NCI-H1105 treated with DMSO at 0.1 percent for 48 hours (cell line): ENCODE results near the gene ITPR1.

Source experiments
- DNase-seq: peaks from one replicate; lab custom pipeline; 2025; lab: John Stamatoyannopoulos, UW

The ITPR1 gene

DNA sequence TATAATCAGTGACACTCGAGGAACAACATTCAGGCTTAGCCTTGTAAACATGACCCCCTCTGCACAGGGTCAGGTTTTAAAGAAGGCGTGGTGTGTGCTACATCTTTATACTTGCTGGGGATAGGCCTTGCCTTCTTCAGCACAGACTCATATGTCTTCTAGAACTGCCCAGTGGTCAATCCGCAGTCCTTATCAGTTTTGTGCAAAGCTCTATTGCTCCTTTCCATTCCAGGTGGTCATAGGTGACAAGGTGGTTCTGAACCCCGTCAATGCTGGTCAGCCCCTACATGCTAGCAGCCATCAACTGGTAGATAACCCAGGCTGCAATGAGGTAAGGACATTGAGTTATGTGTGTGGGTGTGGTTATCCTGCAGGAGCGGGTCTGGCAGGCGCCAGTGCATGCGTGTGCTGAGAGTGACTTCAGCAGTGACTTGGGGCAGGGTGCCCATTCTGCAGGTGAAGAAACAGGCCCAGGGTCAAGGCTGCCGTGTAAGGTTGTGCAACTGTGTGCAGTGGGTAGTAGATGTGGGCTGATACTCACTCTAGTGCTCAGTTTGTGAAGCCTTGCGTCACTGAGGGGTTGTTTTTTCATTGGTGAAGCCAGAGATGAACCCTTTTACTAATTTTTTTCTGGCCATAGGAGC is 150.9 kb downstream of the ITPR1 start:
- DNase-seq = no peak

DNA sequence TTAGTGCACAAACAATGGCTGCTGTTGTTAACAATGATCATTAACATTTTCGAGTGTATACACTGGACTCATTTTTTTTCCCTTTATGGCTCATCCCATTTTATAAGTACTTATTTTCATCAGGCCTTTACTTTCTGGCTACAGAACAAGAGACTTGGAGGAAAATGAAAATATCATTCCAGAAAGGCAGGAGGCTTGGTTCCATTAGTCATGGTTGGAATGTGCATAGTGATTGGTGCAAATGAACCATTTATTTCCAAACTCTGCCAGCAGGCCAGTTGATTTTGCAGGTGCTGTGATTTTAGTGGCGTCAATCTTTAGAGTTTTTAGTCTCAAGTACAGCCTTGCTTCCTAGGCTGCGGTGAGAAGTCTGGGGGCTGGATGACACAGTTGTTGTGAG is 151.8 kb downstream of the ITPR1 start:
- no peak for DNase-seq

DNA sequence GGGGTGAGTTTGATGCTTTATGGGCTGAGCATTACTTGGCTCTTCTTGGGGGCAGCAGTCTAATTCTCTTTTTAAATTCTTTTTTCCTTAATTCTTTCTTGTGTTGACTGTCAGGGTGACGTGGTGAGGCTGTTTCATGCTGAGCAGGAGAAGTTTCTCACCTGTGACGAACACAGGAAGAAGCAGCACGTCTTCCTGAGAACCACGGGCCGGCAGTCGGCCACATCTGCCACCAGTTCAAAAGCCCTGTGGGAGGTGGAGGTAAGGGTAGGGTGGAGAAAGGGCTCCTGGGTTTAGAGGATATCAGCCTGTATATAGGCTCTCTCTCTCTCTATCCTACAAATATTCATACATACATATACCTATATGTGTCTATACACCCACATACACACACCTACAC is 152.3 kb downstream of the ITPR1 start:
- DNase-seq = no peak

DNA sequence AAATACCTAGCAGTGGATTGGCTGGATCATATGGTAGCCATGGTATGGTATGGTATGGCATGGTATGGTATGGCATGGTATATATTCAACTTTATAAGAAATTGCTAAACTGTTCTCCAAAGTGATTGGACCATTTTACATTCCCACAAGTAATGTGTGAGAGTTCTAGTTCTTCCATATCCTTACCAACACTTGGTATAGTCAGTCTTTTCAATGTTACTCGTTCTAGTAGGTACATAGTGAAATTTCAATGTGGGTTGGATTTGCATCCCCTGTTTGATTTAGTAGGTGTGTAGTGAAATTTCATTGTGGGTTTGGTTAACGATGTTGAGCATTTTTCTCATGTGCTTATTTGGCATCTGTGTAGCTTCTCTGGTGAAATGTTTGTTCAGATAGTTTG is 154.3 kb downstream of the ITPR1 start:
- no peak for DNase-seq

DNA sequence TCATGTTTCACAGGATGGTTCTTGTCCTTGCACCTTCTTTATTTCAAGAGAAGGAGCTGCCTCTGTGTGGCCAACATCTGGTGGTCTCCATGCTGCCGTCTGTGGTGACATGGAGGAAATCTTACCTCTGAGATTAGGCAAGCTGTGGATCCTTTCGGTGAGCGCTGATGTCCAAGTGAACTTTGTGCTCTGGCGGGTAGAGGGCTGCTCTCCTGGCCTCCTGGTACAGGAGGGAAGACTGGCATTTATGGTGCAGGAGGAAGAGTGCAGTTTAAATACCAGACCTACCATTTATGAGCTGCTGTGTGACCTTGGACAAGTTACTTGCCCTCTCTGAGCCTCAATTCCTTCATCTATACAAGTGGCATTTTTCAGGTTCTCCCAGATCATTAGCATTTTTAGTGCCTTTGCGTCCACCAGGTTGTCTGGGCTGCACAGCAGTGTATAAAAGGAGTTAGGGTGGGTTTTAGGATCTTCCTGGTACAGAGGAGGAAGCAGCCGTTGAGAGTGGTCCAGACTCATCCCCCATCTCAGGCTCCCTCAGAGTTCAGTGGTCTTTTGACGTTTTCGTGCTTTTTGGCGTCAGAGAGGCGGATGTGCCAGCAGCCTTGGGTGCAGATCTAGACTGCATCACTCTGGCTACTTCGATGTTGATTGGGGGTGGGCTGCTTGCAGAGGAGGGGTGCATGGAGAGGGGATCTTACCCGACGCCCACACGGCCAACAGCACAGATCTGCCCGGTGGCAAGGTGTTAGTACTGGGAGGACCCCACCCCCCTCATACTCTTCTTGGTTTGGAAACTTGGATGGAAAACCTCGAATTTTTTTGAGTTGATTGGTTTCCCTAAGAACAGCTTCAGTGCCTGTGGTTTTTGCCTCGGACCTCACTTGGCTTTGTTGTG is 162.2 kb downstream of the ITPR1 start:
- no peak for DNase-seq

DNA sequence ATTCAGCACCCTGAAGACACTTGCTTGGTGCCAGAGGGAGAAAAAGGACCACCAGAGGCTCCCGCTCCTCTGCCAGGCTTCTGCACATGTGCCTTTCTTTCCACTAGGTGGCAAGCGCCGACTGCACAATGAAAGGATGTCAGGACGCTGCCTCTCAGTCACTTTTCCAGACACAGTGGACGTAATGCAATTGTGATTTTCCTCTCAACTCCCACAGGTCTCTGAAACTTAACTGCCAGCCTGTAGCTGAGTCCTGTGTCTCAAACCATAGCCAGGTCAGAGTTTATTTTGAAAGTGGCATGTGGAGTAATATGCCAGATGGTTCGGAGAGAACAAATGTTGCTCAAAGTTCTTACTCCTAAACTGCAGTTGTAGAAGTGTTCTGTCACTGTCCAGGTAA is 162.9 kb downstream of the ITPR1 start:
- DNase-seq = peak; percentile 55

DNA sequence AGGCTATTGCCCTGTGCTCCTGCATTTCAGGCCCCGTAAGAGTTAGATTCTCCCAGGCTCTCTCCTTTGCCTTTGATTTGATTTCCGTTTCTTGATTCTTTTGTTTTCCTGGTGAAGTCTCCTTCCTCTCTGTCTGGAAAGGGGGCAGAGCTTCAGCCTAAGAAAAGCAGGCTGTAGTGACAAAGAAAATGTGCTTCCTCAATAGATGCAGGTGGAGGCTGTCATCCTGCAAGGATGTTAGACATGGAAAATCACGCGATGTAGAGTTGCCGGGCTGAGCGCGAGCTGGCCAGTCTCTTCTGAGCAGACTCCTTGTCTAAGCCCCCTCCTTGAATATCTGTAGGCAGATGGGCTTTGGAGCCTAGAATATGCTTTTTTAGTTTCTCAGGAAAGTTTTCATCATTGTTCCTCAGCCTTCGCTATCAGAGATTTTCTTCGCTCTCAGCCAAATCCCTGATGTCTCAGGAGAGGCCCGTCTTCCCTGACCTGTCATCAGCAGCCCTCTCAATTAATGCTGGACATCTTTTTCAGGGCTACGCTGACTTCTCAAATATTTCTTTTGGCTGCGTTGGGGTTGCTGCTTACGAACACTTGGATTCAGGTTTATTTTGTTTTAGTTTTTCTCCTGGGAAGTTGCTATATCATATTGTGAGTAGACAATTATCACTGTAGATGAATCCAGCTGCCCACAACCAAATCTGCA is 163.6 kb downstream of the ITPR1 start:
- DNase-seq = no peak

DNA sequence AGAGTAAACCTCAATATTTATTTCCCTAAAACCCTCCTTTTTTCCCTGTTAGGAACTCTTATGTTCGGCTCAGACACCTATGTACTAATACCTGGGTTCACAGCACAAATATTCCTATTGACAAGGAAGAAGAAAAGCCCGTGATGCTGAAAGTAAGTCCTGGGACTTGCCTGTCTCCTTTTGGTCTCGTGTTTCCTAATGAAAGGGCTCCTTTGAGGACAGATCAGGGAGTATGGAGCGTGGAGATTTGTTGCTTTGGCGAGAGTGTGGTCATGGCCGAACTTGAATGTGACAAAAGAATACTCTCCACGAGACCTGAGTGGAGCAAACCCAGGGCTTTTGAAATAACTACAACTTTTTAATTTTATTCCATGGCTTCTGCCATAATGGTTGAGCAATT is 167.8 kb downstream of the ITPR1 start:
- DNase-seq = no peak

DNA sequence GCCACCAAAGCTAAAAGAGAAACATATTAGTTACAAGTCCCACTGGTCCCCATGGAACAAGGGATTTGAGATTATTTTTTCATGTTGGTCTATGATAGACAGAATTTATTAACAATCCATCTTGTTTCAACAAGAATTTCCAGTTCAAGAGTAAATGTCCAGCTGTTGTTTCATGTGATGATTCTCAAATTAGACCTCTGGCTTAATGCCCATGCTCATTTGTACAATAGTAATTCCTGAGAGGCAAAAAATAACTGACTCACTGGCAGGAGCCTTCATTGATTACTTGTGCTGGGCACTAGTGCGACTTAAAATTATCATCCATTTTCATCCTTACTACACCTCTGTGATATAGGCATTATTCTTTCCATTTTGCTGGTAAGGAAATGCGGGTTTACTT is 171.3 kb downstream of the ITPR1 start:
- DNase-seq = peak; percentile 18

DNA sequence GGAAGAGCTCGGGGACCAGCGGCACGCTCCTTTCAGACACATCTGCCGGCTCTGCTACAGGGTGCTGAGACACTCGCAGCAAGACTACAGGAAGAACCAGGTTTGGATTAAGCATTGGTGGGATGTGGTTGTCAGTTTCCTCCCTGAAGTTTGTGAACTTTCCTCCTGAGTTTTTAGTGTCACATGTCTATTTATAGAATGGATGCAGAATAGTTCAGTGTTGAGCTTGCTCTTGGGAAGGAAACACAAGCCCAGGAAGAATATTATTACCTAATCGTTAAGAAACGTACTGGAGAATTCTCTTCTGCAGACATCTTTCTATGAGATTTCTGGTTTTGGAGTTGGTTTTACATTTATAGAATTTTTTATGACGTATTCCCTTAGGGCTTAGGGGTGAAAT is 172.0 kb downstream of the ITPR1 start:
- DNase-seq = no peak

DNA sequence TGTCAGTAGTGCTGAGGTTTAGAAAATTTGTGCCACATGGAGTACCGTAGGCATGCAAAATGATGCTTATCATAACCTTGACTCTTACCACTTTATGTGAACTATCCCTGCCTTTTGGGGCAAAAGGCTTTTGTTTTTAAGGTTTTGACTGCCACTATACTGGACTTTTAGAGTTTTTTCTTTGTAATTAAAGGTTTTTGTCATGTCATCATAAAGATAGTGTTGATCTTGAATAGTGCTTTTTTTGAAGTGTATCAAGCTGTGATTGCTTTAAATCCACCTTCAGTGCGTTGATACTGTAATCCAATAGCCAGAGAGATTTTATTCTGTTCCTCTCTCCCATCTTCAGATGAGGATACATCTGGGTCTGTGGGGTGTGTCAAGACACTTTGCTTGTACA is 172.9 kb downstream of the ITPR1 start:
- no peak for DNase-seq

DNA sequence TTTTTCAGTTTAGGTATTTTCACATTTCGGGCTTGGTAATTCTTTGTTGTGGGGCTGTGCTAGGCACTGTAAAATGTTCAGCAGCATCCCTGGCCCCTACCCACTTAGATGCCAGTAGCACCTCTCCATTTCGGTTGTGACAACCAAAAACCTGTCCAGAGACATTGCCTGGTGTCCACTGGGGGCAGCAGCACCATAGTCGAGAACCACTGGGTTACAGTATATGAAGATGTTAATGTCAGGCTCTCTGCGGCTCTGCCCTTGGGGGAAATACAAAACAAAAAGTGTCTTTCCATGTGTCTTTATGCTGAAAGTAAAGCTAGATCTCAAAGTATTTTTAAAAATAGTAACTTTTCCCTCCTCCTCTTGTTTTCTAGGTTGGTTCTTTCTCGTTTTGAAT is 177.2 kb downstream of the ITPR1 start:
- DNase-seq = no peak

DNA sequence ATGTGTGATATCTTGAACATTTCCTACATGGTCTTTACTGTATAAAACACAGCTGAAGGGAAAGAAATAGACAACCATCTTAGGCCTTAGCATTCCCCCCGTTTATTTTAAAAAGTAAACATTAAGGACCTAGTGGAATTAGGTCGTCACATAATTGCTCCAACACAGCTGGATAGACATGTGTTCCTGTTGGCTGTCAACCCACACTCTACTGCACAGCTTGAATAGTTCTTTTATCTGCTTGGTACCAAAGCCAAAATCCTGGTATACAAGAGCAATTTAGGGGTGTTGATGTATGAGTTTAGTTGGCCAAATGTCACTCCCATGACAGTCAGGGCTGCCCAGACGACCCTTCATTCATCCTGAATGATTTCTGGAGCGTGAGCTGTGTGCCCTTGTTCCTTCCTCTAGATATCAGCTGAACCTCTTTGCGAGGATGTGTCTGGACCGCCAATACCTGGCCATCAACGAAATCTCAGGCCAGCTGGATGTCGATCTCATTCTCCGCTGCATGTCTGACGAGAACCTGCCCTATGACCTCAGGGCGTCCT is 179.7 kb downstream of the ITPR1 start:
- DNase-seq = no peak

DNA sequence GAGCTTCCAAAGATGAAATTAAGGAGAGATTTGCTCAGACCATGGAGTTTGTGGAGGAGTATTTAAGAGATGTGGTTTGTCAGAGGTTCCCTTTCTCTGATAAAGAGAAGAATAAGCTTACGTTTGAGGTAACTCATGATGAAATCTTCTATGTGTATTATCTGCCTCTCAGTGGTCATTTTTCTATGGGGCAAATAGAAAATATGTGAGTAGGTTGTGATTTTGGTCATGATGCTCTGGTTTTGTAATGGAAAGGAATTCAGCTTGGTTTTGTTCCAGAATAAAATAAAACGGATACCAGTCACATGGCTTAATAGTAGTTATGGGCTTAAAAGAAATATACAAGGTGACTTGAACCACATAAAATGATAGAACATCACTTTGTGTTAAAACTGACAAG is 181.1 kb downstream of the ITPR1 start:
- no peak for DNase-seq

DNA sequence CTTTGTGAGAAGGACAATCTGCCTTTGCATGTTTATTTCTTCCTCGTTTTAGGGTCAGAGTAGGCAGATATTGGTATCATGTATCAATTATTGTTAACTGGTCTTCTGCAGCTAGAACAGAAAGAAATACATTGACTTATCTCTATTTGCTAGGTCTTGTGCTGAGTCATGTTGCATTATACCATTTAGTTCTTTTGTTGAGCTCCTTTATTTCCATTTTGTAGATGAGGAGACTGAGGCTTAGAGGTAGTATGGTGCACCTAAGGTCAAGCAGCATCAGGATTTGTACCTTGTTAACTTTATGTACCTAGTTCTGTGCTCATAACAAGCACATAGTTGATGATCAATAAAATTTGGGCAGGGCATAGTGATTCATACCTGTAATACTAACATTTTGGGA is 182.6 kb downstream of the ITPR1 start:
- DNase-seq = no peak

DNA sequence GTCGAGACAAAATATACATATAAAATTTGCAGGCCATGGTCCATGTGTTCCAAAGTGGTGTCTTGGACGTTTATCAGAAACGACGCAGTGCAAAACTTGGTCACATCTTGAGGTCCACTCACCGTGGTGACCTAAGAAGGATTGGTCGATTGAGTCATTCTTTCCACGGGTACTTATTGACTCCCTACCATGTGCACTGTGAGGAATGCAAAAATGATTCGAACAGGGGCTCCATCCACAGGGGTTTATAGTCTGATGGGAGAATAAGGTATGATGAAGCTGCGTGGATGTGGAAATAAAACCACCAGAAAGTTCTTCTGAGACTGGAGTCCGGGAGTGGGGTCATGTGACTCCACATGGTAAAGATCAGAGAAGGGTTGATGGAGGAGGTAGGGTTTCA is 185.2 kb downstream of the ITPR1 start:
- no peak for DNase-seq

DNA sequence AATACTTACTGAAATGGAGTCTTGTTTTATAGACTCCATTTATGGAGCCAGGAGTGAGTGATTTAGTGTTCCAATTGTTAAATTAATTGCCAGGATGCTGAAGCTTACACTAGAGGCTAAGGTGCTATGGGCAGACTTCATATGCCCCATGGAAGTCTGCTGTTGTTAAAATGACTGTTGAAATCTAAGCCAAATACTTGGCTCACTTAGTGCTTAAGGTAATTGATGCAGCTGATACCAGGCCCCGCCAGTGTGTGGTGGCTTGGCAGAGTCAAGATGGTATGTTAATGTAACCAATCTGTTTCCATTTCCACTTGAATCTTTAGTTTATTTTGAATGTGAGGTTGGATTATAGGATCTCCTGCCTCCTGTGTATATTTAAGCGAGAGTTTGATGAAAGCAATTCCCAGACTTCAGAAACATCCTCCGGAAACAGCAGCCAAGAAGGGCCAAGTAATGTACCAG is 187.1 kb downstream of the ITPR1 start:
- DNase-seq = peak; percentile 59

DNA sequence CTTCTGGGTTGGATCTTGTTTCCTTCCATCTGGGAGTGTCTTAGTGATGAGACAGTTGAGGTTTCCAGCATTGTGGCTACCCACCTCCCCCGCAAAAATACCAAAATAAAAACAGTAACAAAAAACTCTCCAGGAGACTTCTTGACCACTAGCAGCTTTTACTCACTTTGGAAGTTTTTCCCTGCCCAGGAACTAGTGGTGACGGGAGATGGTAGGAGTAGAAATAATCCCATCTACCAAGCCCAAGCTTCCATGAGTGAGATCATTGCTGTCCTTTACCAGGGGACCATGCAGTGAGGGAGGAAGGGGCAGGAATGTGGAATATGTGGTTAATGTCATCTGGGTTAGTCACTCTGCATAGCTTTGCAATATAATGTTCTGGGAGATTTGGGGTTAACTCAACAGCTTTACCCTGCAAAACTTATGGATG is 187.7 kb downstream of the ITPR1 start:
- DNase-seq = no peak

DNA sequence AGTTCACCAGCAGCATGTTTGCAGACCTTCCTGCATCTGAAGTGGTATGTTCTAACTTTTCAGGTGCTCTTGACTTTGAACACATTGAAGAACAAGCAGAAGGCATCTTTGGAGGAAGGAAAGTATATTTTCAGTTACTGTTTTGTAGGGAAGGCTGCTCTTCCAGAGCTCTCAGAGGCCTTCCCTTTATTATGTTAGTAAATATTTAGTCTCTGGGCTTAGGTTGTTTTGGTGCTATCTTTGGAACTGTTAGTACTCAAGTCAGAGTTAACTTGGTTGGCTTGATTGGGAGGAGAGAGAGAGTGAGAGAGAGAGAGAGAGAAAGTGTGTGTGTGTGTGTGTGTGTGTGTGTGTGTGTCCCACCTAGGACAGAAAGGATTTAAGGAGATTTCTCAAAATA is 188.2 kb downstream of the ITPR1 start:
- DNase-seq = no peak

DNA sequence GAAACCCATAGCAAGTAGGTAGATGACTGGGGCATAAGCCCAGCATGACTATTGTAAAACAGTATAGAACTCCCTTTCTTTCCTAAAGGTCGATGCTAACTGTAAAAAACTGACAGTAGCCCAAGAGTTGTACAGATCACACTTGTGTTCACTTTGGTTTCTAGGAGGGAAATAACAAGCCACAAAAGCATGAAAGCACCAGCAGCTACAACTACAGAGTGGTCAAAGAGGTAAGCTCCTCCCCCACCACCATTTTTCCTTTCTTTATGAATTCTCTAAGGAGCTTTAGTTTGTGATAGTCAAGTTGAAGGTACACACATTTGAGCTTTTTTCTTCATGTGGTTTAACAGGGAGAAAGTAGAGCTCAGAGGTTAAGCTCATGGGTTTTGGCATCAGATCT is 191.0 kb downstream of the ITPR1 start:
- DNase-seq = no peak

DNA sequence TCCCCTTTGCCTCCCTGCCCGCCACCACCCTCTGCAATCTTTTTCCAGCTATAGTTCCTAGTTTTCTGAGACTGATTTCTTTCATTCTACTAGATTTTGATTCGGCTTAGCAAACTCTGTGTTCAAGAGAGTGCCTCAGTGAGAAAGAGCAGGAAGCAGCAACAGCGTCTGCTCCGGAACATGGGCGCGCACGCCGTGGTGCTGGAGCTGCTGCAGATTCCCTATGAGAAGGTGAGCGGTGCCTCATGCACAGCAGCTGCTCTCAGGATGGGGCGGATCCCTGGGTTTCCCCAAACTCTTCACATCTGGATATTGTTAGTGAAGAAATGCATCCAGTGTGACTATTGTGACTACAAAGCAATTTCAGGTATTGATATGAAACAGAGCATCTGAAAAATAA is 191.8 kb downstream of the ITPR1 start:
- DNase-seq = no peak

DNA sequence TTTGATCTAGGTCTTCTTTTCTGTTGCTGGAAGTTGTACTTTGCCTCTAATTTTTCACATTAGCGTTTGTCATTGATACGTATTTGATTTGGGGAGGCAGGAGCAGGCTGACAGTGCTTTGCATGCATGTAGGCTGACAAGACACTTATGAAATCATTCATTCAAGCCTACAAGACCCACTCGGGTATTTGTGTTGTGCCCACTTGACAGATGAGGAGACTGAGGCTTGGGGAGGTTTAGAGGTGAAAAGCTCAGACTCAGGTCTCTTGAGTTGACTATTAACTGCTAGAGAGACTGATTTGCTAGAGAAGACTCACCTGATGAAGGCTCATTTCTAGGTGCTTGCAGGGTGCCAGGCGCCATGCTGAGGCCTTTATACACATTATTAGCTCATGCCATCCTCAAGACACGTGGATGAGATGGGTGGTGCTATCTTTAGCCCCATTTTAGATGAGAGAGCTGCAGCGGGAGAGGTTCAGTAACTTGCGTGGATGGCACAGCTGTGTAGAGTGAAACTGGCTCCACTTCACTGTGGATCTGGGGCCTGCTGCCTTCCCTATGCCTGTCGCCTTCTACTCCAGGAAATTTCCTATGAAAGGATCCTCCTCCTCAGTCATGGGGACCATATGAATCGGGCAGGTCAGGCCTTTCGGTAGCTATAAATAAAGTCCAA is 192.7 kb downstream of the ITPR1 start:
- DNase-seq = no peak
